HG02798 (cell line): ENCODE results near the gene SPN.
"Not testable (repeated sequence)": the region's sequence is repeated elsewhere in the genome, so short reads cannot be mapped to it uniquely, and the experiment has no call there.

Source experiments
- ATAC-seq: cut with Tn5 transposase; IDR thresholded peaks from one replicate; pipeline ENCODE4 v1.9.1; 2021; ENCODE audit warnings: mild to moderate bottlenecking; ENCODE audit not compliant: unreplicated experiment, poor library complexity

Gene SPN

GRCh38 chr16:29674188-29674587 lies 11.1 kb downstream of the SPN start:
- ATAC-seq = no peak

- no peak for ATAC-seq
Measured at GRCh38 chr16:29675811-29676643, 13.0 kb downstream of the SPN start.

- ATAC-seq = no peak
Measured at GRCh38 chr16:29676989-29677785, 14.1 kb downstream of the SPN start.

- no peak for ATAC-seq
Measured at GRCh38 chr16:29678691-29679267, 15.7 kb downstream of the SPN start, which contains the start of gene QPRT. TSS of gene QPRT (plus strand) at chr16:29679180. CDS start at chr16:29679198, 18 bp downstream.

- ATAC-seq = no peak
Measured at GRCh38 chr16:29680180-29680598, 17.1 kb downstream of the SPN start.

GRCh38 chr16:29683543-29684090 lies 20.6 kb downstream of the SPN start:
- ATAC-seq = no peak

GRCh38 chr16:29684679-29685078 lies 21.6 kb downstream of the SPN start:
- ATAC-seq = no peak

- no peak for ATAC-seq
Measured at GRCh38 chr16:29686740-29687332, 23.8 kb downstream of the SPN start.

GRCh38 chr16:29687755-29688154 lies 24.7 kb downstream of the SPN start:
- ATAC-seq = no peak

GRCh38 chr16:29688172-29688571 lies 25.1 kb downstream of the SPN start:
- no peak for ATAC-seq

GRCh38 chr16:29689490-29690351 lies 26.7 kb downstream of the SPN start:
- not testable (repeated sequence) for ATAC-seq

GRCh38 chr16:29692606-29693005 lies 29.6 kb downstream of the SPN start:
- ATAC-seq = not testable (repeated sequence)

- no peak for ATAC-seq
Measured at GRCh38 chr16:29694384-29695195, 31.5 kb downstream of the SPN start.

GRCh38 chr16:29695675-29696074 lies 32.6 kb downstream of the SPN start:
- not testable (repeated sequence) for ATAC-seq

GRCh38 chr16:29696881-29697331 lies 33.9 kb downstream of the SPN start:
- ATAC-seq = no peak

GRCh38 chr16:29697391-29697790 lies 34.3 kb downstream of the SPN start:
- no peak for ATAC-seq

- no peak for ATAC-seq
Measured at GRCh38 chr16:29698042-29698441, 35.0 kb downstream of the SPN start.
